HL-60 (cell line): ENCODE results near the gene RGMB.

ENCODE experiments used
- DNase-seq, 2 experiments: peaks; one replicate each; pipeline ENCODE4 v3.0.0-alpha.2; 2010 to 2020; ENCODE audit warnings: low read depth in 1 of 2, low spot score in 1 of 2
- H3K27ac ChIP-seq: fragments of 250-450 bp; sonication (Bioruptor Pico); replicated peaks from 2 replicates; pipeline ENCODE4 v1.5.1; 2020; ENCODE audit warnings: mild to moderate bottlenecking, moderate library complexity
- H3K27me3 ChIP-seq: fragments of 250-450 bp; sonication (Bioruptor Pico); 2 replicates; pipeline ENCODE4 v1.5.1; 2021; ENCODE audit warnings: mild to moderate bottlenecking, moderate library complexity; ENCODE audit not compliant: insufficient read depth, poor library complexity, severe bottlenecking
- H3K4me3 ChIP-seq: replicated peaks from 2 replicates; pipeline ENCODE4 v1.5.1; 2011; ENCODE audit warnings: mild to moderate bottlenecking, control low read depth, low read length; ENCODE audit not compliant: insufficient read depth
- CTCF ChIP-seq: IDR thresholded peaks from one replicate; pipeline ENCODE4 v1.5.1; 2011; ENCODE audit warnings: low read length, control low read depth, inconsistent platforms; ENCODE audit not compliant: insufficient read depth
- GABPA ChIP-seq: IDR thresholded peaks from 2 replicates; pipeline ENCODE4 v1.6.1; 2012; ENCODE audit warnings: low read depth
- POLR2AphosphoS5 ChIP-seq: IDR thresholded peaks from 2 replicates; pipeline ENCODE4 v1.6.1; 2012; ENCODE audit warnings: low read depth
- REST ChIP-seq: IDR thresholded peaks from 2 replicates; pipeline ENCODE4 v1.6.1; 2012; ENCODE audit warnings: low read depth; ENCODE audit not compliant: insufficient replicate concordance
- SPI1 ChIP-seq: IDR thresholded peaks from 2 replicates; pipeline ENCODE4 v1.6.1; 2012; ENCODE audit warnings: low read depth, mild to moderate bottlenecking, borderline replicate concordance

Gene RGMB

GRCh38 chr5:98787131-98787719, 13.8 kb downstream of the RGMB start:
- H3K27me3 ChIP-seq: no peaks in the 10 kb centered on the region
- no peak overlapping the region for H3K4me3 ChIP-seq
- TF ChIP-seq CTCF (no peak), SPI1 (no peak), POLR2AphosphoS5 (no peak), GABPA (no peak), REST (no peak)
- no peak for DNase-seq
- no peak overlapping the region for H3K27ac ChIP-seq

GRCh38 chr5:98789029-98789428, 15.6 kb downstream of the RGMB start:
- DNase-seq: no peak
- no peak overlapping the region for H3K27ac ChIP-seq
- TF ChIP-seq GABPA (no peak), REST (no peak), POLR2AphosphoS5 (no peak), SPI1 (no peak), CTCF (no peak)

GRCh38 chr5:98791001-98791519, 17.6 kb downstream of the RGMB start:
- no peak overlapping the region for H3K4me3 ChIP-seq
- no peak for TF ChIP-seq REST
- no peak for TF ChIP-seq POLR2AphosphoS5
- no peak for TF ChIP-seq SPI1
- TF ChIP-seq CTCF: no peak
- no peak for TF ChIP-seq GABPA

More at GRCh38 chr5:98789029-98789428, 15.6 kb downstream of the RGMB start:
- Histone ChIP-seq H3K27me3 (no peaks in the 10 kb centered on the region), H3K4me3 (no peak overlapping the region)

More at GRCh38 chr5:98791001-98791519, 17.6 kb downstream of the RGMB start:
- no peak for DNase-seq
- Histone ChIP-seq H3K27ac (no peak overlapping the region), H3K27me3 (no peaks in the 10 kb centered on the region)
